Neutrophil (primary cell): ENCODE data around the gene MIGA2.

Source experiments
- H3K27ac ChIP-seq: fragments of 200-600 bp; sonication (generic); 2 replicates; pipeline ENCODE4 v1.5.1; 2016; ENCODE audit warnings: mild to moderate bottlenecking, moderate library complexity
- H3K27me3 ChIP-seq: fragments of 200-600 bp; sonication (generic); 2 replicates; pipeline ENCODE4 v1.6.0; 2016; ENCODE audit warnings: mild to moderate bottlenecking
- H3K36me3 ChIP-seq: fragments of 200-600 bp; sonication (generic); 2 replicates; pipeline ENCODE4 v1.5.1; 2017
- H3K4me1 ChIP-seq, 2 experiments: fragments of 200-600 bp in 1 of 2; sonication (generic) in 1 of 2; 1 replicate in 1 of 2; 2 replicates in 1 of 2; pipeline versions ENCODE4 v1.5.1 to v1.6.1; 2013 to 2016; ENCODE audit warnings: low read depth in 1 of 2, low read length in 1 of 2, mild to moderate bottlenecking in 1 of 2, moderate library complexity in 1 of 2; ENCODE audit not compliant: control insufficient read depth in 1 of 2, insufficient read depth in 1 of 2
- H3K4me3 ChIP-seq, 2 experiments: fragments of 200-600 bp in 1 of 2; sonication (generic) in 1 of 2; 1 replicate in 1 of 2; 2 replicates in 1 of 2; pipeline ENCODE4 v1.5.1; 2013 to 2016; ENCODE audit warnings: low read depth in 1 of 2, low read length in 1 of 2, mild to moderate bottlenecking in 1 of 2, moderate library complexity in 1 of 2
- H3K9me3 ChIP-seq: fragments of 200-600 bp; sonication (generic); 2 replicates; pipeline ENCODE4 v1.5.1; 2016
- TF ChIP-seq, protein P1 (sequence below): fragments of 200-600 bp; sonication (generic); IDR thresholded peaks from 2 replicates; pipeline ENCODE4 v1.5.1; 2016; ENCODE audit warnings: antibody characterized with exemption

The MIGA2 gene

DNA sequence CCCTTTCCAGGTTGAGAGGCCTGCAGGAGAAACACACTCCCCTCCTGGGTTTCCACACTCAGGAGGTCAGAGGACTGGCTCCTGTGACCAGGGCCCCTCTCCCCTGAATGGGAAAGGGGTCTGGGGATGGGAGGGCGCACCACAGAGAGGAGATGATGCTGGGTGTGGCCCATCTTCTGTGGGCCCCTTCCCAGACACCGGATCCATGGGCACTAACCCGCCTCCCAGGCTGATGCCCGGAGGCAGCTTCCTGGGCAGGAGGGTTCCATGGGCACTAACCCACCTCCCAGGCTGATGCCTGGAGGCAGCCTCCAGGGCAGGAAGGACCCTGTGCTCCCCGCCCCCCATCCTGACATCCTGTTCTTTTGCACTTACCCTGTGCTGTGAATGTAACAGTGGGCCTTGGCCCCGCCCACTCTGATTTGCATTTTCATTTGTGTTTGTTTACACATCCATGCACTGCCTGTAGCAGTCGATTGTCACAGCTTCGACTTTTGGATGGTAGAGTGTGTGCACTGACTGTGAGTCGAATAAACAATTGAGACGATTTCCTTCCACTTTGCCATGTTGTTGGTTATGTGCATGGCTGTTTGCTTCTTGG, 35.2 kb downstream of the MIGA2 start:
- TF ChIP-seq, protein P1, sequence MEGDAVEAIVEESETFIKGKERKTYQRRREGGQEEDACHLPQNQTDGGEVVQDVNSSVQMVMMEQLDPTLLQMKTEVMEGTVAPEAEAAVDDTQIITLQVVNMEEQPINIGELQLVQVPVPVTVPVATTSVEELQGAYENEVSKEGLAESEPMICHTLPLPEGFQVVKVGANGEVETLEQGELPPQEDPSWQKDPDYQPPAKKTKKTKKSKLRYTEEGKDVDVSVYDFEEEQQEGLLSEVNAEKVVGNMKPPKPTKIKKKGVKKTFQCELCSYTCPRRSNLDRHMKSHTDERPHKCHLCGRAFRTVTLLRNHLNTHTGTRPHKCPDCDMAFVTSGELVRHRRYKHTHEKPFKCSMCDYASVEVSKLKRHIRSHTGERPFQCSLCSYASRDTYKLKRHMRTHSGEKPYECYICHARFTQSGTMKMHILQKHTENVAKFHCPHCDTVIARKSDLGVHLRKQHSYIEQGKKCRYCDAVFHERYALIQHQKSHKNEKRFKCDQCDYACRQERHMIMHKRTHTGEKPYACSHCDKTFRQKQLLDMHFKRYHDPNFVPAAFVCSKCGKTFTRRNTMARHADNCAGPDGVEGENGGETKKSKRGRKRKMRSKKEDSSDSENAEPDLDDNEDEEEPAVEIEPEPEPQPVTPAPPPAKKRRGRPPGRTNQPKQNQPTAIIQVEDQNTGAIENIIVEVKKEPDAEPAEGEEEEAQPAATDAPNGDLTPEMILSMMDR: no peak
- Histone ChIP-seq H3K36me3 (peaks cover 51% of the 10 kb centered on the region), H3K27ac (no peak overlapping the region), H3K4me3 (no peak overlapping the region), H3K4me1 (peaks cover 0 to 7% of the 10 kb centered on the region in 2 experiments), H3K27me3 (no peaks in the 10 kb centered on the region), H3K9me3 (no peaks in the 10 kb centered on the region)

DNA sequence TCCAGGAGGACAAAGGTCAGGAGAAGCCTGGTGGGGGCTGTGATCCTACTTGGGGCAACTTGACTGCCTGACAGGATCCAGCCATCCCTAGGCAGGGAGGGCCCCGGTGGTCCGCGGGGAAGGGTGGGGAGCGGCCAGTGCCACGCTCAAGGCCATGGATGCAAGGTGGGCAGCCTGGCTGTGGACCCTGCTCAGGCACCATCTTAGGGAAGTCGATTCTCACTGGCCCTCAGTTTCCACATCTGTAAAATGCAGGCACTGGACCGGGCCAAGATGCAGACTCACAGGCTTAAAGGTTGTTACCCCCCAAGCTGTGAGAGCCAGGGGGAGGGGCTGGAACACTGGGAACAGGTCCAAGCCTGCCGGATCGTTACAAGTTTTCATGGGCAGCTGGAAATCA, 35.7 kb downstream of the MIGA2 start:
- TF ChIP-seq, protein P1: no peak
- H3K4me1 ChIP-seq: peaks cover 0 to 7% of the 10 kb centered on the region in 2 experiments
- H3K9me3 ChIP-seq: no peaks in the 10 kb centered on the region
- H3K36me3 ChIP-seq: peaks cover 50% of the 10 kb centered on the region
- no peaks in the 10 kb centered on the region for H3K27me3 ChIP-seq
- no peak overlapping the region for H3K4me3 ChIP-seq
- no peak overlapping the region for H3K27ac ChIP-seq

DNA sequence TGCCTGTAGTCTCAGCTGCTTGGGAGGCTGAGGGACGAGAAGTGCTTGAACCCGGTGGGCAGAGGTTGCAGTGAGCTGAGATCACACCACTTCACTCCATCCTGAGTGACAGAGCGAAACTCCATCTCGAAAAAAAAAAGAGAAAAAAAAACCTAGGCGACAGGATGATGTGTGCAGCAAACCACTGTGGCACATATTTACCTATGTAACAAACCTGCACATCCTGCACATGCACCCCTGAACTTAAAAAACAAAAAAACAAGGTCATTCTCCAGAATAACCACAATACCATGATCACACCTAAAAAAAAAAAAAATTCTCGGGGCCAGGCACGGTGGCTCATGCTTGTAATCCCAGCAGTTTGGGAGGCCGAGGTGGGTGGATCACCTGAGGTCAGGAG, 37.0 kb downstream of the MIGA2 start:
- Histone ChIP-seq H3K27ac (no peak overlapping the region), H3K9me3 (no peaks in the 10 kb centered on the region), H3K4me1 (peaks cover 0 to 7% of the 10 kb centered on the region in 2 experiments), H3K36me3 (peaks cover 38% of the 10 kb centered on the region), H3K27me3 (no peaks in the 10 kb centered on the region), H3K4me3 (no peak overlapping the region)
- TF ChIP-seq, protein P1: no peak

DNA sequence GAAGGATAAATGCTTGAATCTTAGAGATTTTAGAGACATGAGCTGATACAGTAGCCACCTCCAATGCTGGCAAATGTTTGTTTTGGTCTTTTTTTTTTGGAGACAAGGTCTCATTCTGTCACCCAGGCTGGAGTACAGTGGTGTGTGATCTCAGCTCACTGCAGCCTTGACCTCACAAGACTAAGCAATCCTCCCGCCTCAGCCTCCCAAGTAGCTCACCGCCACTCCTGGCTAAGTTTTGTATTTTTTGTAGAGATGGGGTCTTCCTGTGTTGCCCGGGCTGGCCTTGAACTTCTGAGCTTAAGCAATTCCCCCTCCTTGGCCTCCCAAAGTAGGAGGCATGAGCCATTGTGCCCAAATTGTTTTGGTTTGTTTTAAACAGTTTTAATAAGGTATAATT, 37.7 kb downstream of the MIGA2 start:
- no peaks in the 10 kb centered on the region for H3K9me3 ChIP-seq
- peaks cover 0 to 2% of the 10 kb centered on the region in 2 experiments for H3K4me1 ChIP-seq
- H3K4me3 ChIP-seq: no peak overlapping the region
- H3K27ac ChIP-seq: no peak overlapping the region
- TF ChIP-seq, protein P1: no peak
- no peaks in the 10 kb centered on the region for H3K27me3 ChIP-seq
- H3K36me3 ChIP-seq: peaks cover 31% of the 10 kb centered on the region

DNA sequence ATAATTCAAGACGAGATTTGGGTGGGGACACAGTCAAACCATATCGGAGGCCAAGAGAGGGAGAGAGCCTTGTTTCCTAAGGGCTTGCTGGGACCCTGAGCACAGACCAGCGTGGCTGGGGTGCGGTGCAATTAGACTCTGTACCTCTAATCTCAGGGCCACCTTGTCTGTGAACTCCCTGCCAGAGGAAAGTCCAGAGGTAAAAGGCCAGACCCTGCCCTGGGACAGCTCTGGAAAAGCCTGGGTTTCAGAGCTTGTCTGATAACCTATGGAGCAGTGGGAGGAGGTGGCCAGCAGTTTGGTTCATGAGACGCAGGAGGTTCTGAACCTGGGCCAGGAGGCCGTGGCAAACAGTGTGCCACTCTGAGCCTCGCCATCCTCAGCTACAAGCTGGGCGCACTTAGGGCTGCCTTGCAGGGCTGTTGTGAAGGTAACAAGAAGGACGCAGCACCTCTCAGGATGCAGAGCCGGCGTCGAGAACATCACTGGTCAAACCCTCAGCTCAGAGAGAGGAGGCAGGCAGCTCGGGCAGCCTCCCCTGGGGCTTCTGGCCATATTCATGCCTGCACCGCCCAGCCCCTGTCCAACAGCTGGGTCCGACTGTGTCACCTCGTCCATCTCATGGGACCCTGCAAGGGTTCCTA, 39.7 kb downstream of the MIGA2 start:
- Histone ChIP-seq H3K27me3 (no peaks in the 10 kb centered on the region), H3K36me3 (peaks cover 11% of the 10 kb centered on the region), H3K27ac (no peak overlapping the region), H3K9me3 (no peaks in the 10 kb centered on the region), H3K4me3 (no peak overlapping the region), H3K4me1 (peaks cover 9 to 10% of the 10 kb centered on the region in 2 experiments)
- TF ChIP-seq, protein P1: no peak
